Fibroblast of skin of abdomen (primary cell): ENCODE data around the gene STK39.
A peak's percentile ranks its signal among the peaks of the same experiment; 100 is the strongest.

Source experiments
- DNase-seq: peaks from one replicate; pipeline ENCODE4 v3.0.0-alpha.2; 2013

The STK39 gene

DNA sequence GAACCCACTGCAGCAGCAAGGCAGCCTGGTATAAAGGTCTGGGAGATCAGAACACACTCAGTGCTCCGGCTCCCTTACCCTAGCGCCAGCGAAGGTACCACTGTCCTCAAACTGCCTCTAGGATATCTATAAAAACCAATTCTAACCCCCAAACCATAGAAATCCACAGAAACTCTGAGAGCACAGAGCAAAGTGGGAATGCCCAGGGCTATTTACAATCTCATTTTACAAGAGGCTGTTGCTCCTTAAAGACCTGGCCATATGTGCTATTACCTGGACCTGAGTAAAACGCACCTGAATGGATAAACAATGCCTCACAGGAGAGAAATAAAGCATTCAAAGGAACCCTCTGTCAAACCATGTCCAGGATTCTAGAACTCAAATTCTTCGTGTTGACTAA is 4.3 kb downstream of the STK39 start:
- no peak for DNase-seq

DNA sequence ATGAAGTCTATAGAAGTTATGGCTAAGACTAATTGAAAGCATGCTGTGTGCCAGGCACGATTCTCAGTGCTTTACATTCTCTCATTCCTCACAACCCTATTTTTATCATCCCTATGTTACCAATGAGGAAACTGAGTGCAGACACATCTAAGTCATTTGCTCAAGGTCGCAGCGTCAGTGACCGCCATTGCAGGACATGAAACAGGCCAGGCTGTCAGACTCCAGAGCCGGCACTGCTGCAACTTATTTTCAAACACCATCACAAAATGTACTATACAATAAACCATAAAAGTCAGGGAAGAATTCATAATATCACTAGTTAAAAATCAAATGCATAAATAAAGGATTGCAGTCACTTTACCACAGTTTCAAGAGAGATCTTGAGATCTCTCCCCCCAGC is 5.6 kb downstream of the STK39 start:
- DNase-seq: no peak

DNA sequence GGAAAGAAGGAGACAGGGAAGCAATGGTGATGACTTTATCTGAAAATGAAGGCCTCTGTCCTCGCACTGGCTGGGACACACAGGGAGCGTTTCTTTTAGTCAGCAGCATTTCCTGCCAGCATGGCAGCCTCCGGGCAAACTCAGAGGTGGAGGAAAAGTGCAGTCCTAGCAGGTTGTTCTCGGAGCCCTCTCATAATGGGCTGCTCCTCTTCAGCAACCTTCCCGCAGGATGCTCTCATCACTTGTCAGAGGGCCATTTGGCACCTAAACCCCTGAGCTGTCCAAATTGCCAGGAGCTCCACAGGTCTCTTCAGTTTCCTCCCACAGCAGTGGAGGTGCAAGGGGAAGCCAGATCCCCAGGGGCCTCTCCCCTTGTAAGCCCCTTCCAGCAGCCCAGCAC is 6.2 kb downstream of the STK39 start:
- DNase-seq: no peak

DNA sequence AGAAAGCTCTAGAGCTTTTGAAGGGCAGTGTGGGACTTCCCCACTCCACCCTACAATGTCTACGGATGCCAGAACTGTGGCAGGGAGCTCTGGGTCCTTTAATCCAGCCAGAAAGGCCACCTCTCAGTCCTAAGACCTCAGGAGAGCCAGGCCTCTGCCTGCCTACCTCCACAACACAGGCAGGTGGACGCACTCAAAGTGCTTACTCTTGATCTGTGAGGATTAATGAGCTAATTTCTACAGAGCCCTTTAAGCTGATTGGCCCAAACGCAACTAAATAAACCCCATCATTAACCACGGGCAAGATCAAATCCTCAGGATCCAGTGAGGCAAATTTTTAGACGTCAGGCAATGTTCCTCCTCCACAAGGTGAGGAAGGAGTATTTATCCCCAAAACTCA is 8.1 kb downstream of the STK39 start:
- no peak for DNase-seq

DNA sequence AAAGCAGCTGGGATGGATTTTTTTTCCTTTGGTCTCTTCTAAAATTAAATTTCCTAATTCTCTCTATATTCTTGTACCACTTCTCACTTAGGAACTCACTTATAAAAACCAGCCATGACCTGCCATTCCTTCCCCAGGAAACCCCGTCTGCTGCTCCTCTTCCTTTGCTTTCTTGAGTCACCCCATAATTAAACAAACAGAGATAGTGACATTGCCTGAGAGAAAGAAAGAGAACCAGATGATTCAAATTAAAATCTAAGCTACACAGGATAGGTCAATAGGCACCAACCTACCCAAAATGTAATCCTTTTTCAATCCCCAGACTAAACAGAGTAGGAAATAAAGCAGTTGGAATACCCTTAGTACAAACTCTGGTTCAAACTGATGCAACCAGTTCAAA is 9.7 kb downstream of the STK39 start:
- peak; percentile 28 for DNase-seq

DNA sequence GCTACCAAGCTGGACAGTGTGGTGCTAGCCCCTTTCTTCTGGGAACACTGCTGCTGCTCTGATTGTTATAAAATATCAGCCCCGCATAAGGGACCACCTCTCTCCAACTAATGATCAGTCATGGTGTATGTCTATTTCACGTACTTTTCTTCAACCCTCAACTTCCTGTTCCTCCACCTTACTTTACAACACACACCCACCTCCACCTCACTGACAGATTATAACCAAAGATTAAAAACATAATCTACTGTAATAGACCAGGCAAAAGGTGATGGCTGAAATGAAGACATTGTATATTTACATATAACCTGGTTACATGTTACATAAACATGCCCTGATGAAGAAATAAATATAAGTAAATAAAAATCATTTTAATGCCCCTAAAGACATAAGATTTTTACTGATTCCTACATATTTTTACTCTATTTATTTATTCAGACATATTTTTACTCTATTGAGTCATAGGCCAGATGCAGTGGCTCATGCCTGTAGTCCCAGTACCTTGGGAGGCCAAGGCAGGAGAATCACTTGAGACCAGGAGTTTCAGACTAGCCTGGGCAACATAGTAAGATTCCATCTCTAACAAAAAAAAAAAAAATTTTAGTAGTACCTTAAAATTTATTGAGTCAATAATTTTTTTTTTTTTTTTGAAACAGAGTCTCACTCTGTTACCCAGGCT is 12.8 kb downstream of the STK39 start:
- DNase-seq: no peak

DNA sequence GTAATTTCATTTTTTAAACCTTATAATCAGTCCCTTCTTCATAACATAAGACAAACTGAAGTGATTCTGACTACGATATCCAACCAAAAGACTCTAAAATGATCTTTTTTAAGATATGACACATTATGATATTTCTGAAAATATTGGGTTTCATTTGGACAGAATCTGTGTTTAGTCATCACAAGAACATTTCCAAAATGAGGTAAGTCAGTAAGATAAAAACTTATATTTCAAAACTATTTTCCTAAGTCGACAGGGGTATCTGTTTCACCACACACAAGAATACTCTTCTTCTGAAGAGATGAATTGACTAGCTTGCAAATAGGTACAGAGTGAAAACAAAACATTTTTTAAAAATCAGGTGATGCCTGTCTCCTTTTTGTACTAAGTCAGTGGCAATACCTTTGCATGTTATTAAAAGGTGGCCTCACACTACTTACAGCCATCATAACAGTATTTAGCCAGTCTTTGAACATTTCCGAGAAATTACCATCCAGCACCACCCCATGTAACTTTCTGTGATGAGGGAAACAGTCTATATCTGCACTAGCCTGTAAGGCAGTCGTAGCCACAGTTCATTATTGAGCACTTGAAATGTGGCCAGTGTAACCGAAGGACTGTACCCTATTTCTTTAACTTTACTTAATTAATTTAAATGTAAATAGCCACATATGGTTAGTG is 13.5 kb downstream of the STK39 start:
- DNase-seq: no peak

DNA sequence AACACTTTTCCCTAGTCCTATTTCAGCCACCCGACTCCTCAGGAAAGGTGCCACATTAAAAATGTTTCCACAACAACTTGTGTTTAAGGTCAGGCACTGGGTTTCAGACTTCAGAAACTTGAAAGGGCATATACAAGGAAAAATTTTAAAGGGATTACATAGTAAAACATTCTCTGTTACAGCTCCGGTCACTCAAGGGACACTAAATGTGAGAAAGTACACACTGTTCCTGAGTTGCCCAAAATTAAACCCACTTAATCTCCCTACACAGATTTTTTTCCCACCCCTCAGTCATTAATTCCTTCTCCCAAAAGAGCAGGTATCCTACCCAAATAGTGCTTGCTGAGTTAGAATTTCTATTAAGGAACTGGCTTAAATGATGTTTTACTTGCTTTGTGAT is 14.2 kb downstream of the STK39 start:
- DNase-seq: no peak

DNA sequence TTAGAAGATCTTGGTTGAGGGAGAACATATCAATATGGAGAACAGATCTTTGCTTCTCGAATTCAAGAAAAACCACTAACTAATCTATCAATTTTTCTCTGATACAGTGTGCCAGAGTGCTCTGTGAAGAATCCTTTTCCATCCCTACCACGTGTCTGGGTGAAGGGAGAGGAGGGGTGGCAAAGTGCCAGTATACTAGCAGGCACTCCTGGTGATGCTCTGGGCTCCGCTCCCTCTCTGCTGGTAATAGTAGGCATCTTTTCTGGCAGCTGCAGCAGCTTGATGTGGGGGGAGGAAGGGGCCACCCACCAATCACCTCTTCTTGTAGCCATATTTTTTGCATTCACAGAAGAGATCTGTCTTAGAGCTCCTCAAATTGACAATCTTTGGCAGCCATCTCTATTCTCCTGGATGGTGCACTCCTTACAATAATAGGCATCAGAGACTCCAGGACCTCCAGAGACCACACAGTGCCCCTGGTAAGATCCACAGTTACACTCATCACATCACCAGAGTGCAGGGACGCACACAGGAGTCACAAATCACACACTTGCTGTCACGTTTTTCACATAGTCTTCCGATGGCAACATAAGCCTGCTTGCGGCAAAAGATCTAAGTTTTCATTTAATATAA is 15.7 kb downstream of the STK39 start:
- no peak for DNase-seq

DNA sequence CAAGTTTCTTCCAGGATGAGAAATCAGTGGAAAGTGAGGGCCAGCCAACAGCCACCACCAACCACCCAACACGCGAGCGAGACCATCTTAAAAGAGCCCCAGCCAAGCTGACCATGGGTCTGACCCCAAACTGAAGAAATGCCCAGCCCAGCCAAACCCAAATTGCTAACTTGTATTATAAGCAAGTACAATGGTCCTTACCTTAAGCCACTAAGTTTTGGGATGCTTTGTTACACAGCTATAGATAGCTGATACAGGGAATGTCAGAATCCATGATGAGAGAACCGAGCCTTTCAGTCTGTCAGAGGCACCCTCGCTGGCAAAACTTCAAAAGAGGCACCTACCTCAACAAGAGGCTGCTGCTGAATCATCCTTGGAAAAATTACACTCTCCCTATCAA is 17.0 kb downstream of the STK39 start:
- no peak for DNase-seq

DNA sequence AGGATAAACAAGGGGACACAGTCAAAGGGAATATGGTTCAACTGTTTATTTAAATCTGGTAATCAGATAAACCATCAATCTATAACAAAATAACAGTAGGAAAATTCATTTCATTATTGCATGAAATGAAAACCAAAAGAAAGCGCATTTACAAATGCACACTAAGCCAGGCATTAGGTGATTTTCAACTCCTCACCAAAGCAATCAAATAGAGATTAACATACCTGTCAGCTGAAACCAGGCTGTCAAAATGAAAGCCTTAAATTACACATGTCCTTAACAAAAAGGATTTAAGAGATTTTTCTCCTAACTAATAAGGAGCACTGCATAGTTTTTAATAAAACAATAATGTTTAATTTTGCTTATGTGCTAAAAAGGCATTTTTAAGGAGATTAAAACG is 23.0 kb downstream of the STK39 start:
- no peak for DNase-seq

DNA sequence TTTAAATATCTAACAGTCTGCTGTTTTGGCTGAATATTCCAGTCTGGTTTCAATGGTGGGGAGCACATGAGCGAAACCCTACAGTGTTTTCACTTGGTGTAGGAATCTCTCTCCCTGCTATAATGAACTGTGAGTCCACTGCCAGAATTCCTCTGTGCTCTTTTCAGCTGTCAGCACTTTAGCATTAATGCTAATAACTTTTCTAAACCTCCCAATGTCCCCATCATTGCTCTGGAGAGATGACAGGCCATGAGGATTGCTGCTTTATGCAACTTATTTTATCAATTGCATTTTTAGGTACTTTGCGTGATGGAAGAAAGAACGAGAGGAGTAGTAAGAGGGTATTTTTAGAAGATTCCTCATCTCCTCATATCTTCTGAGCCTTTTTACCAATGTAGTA is 25.3 kb downstream of the STK39 start:
- DNase-seq: no peak

DNA sequence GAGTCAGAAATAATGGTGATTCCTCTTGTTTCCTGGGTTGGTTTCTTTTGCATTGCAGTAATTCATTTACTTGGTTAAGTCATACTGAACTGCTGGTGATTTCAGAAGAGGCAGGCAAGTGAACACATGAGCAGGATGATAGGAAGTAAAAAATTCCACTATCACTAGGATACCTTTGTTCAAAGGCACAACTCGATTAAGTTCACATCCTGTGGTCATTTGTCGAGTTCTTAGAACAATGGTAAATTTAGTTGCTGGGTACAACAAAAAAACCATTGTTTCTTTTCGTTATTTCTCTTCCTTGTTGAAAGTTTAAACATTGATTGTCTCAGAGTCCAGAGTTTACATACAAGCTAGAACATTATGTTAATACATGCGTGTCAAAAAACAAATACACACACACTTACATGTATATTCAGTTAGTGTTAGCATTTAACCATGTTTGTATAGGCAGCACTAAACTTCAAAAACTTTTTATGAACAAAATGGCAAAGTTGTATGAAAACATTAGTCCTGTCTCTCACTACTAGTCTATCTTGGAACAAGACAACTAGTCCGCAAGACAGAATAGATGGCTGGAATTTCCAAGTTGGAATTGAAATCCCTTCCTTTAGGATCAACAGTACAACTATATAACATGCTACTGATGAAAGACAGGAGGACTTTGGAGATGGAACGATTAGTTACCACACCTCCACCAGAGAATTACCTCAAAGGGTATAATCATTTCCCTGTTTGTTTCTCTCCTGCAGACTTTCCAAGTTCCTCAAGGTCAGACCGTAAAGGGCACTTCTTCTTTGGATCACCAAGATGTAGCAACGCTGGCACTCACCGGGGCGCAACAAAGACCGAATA is 26.2 kb downstream of the STK39 start:
- no peak for DNase-seq

DNA sequence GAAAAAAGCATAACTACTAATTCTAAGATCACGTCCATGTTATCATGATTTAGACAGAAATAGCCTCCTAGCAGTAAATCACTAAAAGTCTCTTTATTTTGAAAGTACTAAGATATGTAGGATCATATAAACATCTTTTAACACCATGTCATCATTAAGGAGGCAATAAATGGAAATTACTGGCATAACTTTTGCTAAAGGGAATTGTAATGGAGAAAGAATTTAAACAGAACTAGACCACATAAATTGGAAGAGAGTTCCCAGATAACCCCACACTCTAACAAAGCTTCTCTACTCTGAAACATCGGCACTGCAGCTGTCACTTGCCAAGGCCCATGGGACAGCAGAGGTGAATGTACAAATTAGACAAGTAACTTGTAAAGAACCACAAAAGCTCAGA is 29.5 kb downstream of the STK39 start:
- DNase-seq: peak; percentile 44

DNA sequence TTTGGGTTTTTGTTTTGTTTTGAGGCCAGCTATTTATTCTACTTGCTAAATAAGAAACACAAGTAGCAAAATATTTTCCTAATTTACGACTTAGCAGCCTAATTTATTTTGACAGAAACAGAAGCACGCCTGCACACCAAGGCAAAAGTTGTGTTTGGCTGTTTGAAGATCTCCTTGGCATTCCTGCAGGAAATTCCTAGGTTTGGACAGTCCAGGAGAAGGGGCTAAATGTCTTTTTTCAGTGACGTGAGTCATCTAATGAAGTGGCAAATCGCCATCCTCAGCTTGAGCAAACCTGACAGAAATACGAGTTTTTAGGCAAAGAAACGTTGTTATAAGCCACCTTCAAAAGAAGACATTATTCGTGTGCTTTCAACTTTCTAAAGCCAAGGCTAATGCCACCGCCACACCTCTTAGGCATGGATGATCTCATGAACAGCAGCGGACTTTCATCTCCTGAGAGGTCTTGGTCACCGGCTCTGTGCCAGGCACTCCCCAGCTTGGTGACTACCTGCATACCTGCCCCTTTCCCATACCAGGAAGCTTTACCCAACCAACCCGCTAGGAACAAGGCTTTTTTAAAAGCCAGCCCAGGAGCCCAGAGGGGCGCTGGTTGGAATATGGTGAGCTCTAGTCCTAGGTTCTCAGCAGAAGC is 30.9 kb downstream of the STK39 start:
- peak; percentile 62 for DNase-seq

DNA sequence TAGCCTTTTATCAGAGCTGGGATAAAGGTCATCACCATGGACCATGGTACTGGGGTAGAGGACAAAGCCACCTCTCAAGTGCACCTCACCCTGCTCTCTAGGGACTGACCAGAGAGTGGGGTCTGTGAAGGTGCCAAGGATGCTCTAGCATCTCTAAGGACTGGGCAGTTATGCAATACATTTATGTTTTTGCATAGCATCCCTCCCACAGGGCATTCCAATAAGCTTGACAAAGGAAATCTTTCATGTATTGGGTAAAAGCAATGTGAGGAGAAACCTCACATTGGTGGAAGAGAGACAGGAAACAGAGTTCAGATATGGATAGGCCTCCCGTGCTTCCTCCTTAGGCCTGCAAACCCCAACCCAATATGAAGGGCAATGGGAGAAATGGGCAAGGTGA is 31.6 kb downstream of the STK39 start:
- DNase-seq: peak; percentile 44

DNA sequence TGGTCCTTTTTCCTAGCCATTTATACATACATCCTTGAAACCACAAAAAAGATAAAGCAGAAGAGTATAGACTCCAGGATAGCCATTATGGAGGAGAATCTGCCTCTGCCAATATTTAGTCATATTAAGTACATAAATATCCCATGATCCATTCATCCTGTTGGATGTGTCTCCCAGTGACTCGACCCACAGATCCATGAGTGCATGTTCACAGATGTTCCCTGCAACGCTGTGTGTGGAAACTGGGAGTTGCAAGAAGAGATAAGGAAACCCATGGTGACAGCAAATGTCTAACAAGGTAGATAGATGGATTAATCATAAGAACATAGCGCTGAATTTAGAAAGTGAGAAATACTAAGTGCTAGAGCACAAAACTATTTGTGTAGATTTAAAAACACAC is 34.5 kb downstream of the STK39 start:
- peak; percentile 45 for DNase-seq

DNA sequence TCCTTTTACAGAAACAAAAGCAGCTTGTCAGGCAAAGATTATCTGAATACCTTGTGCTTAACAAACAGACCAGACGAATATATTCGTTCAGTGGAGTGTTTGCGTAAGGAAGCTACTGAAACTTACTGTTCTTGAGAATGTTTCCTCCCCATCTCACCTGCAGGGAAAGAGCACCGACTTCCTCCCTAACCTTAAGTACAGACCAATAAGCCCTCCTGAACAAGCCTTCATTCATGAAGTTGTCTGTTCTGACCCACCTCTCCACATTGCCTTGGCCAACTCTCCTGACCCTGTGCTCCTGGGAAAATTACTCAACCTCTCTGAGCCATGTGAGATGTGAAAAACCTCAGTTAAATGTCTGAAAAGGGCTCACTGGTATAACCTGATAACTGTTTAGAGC is 35.2 kb downstream of the STK39 start:
- no peak for DNase-seq

DNA sequence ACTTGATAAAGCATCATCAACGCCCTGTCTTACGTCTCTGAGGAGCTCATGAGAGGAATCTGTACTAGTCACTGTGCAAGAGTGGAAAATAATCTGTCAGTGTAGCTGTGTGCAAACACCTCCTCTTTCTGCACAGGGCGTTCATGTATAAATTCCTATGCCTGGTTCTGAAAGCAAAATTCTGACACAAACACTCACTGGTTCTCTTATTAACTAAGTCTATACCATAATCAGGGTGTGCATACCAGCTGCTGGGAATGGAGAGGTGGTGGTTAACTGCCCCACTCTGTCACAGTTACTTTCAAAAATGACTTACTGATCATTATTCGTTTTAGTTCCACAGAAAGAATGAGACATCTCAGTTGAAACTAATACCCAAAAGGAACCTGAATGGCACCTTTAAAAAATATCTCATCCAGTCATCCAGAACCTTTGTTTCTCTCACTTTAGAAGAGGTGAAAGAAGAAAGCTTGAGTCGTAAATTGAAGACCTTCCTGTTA is 35.7 kb downstream of the STK39 start:
- no peak for DNase-seq

DNA sequence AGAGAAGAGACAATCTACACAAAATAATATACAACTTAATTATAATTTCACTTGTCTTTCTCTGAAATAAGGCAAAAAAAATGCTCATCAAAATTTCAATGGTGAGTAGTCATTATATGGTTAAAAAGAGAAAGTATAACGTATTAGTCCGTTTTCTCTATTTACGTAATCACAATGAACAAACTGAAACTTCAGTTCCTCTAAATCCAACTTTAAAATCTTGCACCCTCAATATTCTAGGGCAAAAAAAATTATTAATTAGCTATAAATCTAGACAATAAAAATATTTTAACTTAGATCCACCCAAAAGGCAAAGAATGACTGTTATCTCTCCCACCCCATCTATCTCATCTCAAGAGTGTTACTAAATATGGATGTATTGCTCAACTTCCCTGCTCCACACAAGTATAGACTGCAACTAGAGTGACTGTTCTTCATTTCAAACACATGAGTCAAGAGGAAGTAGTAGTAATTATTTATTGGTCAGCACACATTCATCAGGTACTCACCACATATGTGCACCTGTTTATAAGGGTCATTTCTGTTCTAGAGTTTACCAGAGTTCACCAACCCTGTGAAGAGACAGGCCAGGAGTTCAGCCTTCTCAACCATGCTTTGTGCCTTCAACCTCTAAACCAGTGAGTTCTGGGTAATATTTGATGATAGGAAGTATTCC is 36.4 kb downstream of the STK39 start:
- peak; percentile 89 for DNase-seq

DNA sequence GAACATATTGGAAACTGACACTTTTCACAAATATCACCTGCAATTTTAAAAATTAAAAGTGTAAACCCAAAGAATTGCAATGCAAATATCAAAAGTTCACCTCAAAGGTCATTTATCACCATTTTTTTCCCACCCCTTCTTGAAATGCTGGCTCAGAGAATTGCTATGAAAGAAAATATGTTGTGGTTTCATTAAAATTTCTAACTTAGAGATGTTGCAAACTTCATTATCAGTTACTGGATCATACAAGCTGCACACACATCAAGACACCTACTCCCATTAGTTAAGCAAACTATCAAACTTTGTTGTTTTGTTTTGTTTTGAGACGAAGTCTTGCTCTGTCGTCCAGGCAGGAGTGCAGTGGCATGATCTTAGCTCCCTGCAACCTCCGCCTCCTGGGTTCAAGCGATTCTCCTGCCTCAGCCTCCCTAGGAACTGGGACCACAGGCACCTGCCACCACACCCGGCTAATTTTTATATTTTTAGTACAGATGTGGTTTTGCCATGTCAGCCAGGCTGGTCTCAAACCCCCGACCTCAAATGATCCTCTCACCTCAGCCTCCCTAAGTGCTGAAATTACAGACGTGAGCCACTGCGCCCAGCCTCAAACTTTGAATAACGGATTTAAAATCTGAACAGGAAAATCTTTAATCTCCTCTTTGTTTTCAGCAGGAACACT is 37.0 kb downstream of the STK39 start:
- no peak for DNase-seq
